Erythroblast (primary cell): ENCODE data around the gene CDKN1B.

Source experiments
- DNase-seq, 2 experiments: peaks; one replicate each; lab custom pipeline; 2025; lab: John Stamatoyannopoulos, UW
- GATA1 ChIP-seq: IDR thresholded peaks from 2 replicates; pipeline ENCODE4 v1.6.1; 2011; ENCODE audit warnings: low read depth, mild to moderate bottlenecking, control low read depth, low read length, moderate library complexity
- POLR2A ChIP-seq: IDR thresholded peaks from 2 replicates; pipeline ENCODE4 v1.6.1; 2011; ENCODE audit warnings: mild to moderate bottlenecking, low read length

Gene CDKN1B

GRCh38 chr12:12686925-12687324 is 30.2 kb upstream of the CDKN1B start:
- no peak for DNase-seq
- TF ChIP-seq GATA1 (no peak), POLR2A (no peak)

GRCh38 chr12:12689647-12690300 is 27.4 kb upstream of the CDKN1B start:
- TF ChIP-seq POLR2A (no peak), GATA1 (no peak)
- DNase-seq = no peak

GRCh38 chr12:12691549-12691948 is 25.6 kb upstream of the CDKN1B start:
- TF ChIP-seq POLR2A (no peak), GATA1 (no peak)
- no peak for DNase-seq

- TF ChIP-seq POLR2A = no peak
- no peak for TF ChIP-seq GATA1
- DNase-seq = peak in 1 of 2 experiments; percentile 27
Measured at GRCh38 chr12:12693111-12693671, 24.0 kb upstream of the CDKN1B start.

GRCh38 chr12:12696562-12697383 is 20.4 kb upstream of the CDKN1B start:
- no peak for TF ChIP-seq GATA1
- peak; percentile 93 for TF ChIP-seq POLR2A
- peak; percentile 94 to 96 for DNase-seq

- no peak for DNase-seq
- TF ChIP-seq POLR2A (no peak), GATA1 (no peak)
Measured at GRCh38 chr12:12699345-12699744, 17.8 kb upstream of the CDKN1B start.

GRCh38 chr12:12700254-12700653 is 16.9 kb upstream of the CDKN1B start:
- DNase-seq = no peak
- TF ChIP-seq GATA1 = no peak

GRCh38 chr12:12701457-12701856 is 15.7 kb upstream of the CDKN1B start:
- no peak for DNase-seq
- TF ChIP-seq GATA1 (no peak), POLR2A (no peak)

- DNase-seq = peak; percentile 84 to 87
- TF ChIP-seq GATA1 (no peak), POLR2A (no peak)
Measured at GRCh38 chr12:12704593-12705230, 12.5 kb upstream of the CDKN1B start.

GRCh38 chr12:12705838-12706520 is 11.2 kb upstream of the CDKN1B start:
- no peak for TF ChIP-seq POLR2A
- TF ChIP-seq GATA1 = no peak
- DNase-seq = peak in 1 of 2 experiments; percentile 13

GRCh38 chr12:12713932-12714275 is 3.3 kb upstream of the CDKN1B start:
- TF ChIP-seq GATA1 (no peak), POLR2A (no peak)
- DNase-seq = no peak

GRCh38 chr12:12714276-12715021 is 2.7 kb upstream of the CDKN1B start:
- DNase-seq = peak; percentile 66 to 69
- no peak for TF ChIP-seq GATA1
- TF ChIP-seq POLR2A = peak; percentile 66

GRCh38 chr12:12715128-12715458 is 2.1 kb upstream of the CDKN1B start:
- DNase-seq = no peak
- TF ChIP-seq GATA1 = no peak
- no peak for TF ChIP-seq POLR2A
